Measurements from ENCODE around the gene PPP1R13B.
"Not testable (repeated sequence)": the region's sequence is repeated elsewhere in the genome, so short reads cannot be mapped to it uniquely, and the experiment has no call there.

The PPP1R13B gene

GRCh38 chr14:103858063-103858781 lies 10.8 kb upstream of the PPP1R13B start:
- DNase-seq, result no peak

DNA sequence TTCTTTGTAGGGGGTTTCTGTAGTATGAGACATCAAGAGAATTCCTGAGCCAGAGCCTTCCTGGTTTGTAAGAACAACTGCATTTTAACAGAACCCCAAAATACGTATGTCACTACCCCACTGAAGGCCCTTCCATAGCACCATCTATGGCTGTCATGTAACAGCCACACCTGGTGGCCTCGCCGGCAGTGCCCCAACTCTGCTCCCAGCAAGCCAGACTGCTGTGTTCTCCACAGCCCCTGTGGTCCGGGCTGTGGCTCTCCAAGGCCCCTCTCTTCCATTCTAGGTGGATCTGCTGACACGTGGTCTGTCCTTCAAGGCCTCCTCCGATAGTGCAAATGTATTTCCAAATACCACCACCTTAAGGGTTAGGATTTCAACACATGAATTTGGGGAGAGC lies 9.9 kb upstream of the PPP1R13B start:
- no peak for DNase-seq

- no peak for DNase-seq
Observed at GRCh38 chr14:103856607-103857006, 9.2 kb upstream of the PPP1R13B start.

- no peak for DNase-seq
Observed at GRCh38 chr14:103856105-103856504, 8.7 kb upstream of the PPP1R13B start.

GRCh38 chr14:103855734-103856095 lies 8.3 kb upstream of the PPP1R13B start:
- DNase-seq, result no peak

GRCh38 chr14:103854822-103855733 lies 7.7 kb upstream of the PPP1R13B start:
- DNase-seq, result peak; percentile 75

- DNase-seq, result no peak
Observed at GRCh38 chr14:103854017-103854808, 6.8 kb upstream of the PPP1R13B start.

- DNase-seq, result no peak
Observed at GRCh38 chr14:103849151-103849886, 1.9 kb upstream of the PPP1R13B start.

DNA sequence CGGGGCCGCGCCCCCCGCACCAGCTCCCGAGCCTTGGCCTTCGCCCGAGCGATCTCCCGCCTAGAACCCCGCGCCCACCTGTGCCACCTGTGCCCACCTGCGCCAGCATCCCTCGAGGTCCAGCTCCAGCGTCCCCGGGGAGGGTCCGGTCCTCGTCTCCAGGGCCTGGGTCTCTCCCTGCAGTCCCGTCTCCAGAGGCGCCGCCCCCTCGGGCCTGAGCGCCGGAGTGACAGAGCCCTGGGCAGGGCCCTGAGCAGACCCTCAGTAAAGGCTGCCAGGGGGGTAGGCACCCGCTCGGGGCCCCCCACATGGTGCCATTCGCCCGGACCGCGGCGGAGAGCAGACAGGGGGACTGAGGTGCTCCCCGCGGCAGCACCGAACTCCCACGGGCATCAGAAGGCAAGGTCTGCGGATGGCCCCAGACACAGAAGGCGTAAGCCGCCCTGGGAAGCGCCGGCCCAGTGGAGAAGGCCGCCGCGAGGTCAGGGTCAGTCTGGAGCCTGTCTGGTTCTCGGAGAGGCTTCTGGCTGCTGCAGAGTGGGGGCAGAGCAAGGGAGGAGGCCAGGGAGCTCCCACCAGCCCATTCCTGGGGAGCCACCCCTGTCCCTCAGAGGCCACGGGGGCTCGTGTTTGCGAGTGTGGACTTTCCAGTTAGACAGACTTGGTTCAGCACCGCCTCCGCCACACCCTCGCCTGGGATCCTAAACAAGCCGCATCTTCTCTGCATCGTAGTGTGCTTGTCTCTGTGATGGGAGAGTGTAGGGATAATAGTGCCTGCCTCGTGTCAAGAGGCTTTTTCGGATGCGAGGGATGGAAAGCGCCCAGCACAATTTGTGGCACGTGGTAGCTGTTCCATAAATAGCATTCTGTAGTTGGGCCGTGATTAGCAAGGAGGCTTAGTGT lies 1.1 kb upstream of the PPP1R13B start:
- DNase-seq, result no peak

DNA sequence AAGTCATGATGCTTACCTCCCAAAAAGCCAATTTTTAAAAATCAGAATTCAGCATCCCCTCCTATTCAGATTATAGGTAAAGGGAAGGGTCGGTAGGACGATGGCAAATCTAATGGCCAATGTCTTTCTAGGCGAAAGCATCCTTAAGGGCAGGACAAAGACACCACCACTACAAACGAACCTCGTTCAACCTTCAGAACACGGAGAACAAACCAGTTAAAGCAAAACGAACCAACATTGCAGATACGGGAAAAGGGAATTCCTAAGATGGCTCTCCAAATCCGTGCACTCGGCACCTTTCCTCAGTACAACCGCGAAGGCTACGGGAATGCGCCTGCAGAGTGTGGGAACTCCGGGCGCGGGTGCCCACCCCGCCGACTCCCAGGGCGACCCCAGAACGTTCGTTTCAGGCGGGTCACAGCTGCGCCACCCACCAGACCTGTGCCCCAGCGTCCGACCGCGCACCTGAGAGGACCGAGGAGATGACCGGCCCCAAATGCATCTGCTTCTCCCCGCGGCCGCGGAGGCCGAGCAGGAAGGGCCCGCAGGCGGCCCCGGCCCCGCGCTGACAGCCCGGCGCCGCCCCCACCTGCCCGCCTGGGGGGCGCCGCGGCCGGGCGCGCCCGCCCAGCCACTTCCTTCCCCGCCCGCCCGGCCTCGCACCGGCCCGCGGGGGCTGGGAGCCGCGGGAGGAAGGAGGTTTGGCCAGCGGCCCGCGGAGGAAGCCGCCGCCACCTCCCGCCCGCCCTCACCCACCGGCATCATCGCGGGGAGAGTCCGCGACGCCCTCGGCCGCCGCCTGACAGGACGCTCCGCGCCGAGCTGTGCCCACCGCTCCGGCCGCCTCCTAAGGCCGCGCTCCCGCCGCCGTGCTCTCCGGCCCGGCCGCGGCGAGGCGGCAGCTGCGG lies 578 bp downstream of the PPP1R13B start:
- peak; percentile 52 for DNase-seq

DNA sequence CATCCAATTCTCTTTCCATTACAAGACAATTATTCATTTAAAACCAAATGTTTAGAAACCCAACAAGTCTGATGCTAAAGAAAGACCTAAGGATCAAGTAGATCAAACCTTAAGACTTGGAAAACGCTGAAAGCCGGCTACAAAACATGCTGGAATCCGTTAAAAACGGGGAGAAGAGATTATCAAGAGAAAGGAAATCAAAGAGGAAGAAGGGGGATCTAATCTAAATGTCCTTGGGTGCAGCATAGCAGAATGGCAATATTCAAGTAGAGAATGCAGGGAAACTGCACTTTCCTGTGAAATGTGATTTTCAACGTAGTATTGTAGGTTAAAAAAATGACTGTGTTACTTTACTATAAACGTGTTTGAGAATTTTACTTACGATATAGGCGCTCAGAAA lies 1.3 kb downstream of the PPP1R13B start:
- DNase-seq, result no peak

DNA sequence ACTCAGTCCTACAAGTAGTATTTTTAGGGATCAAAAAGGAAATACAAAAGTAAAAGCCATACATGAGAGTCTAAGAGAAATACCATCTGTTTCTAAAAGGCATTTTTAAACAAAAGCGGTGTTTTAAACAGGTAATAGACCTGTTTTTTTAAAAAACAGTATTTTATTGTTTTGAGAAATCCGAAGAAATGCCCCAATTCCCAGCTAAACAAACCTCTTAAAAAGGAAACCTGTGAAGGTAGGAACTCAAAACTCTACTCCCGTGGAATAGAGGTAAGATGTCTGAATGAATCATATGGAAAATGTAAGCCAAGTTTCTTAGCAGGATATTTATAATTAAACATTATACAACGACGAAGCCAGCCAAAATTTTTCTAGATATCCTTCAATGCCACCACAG lies 2.0 kb downstream of the PPP1R13B start:
- no peak for DNase-seq

- DNase-seq, result not testable (repeated sequence)
Observed at GRCh38 chr14:103841265-103841664, 6.1 kb downstream of the PPP1R13B start.

DNA sequence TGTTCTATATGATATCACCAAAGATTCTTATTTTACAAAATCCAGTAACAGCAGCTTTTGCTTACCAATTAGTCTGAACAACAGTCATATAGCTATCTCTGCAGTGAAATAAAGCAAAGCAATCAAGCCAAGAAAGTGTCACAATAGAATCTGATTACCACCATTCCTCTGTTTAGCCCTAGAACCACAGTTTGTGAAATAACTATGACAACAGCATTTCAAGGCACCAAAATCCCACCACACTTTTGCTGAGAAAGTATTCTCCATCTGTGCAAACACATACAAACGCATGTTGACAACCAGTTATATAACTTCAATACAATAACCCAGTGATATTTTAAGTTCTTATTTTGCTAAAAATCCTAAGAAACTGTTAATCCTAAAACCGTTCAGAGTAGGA lies 7.4 kb downstream of the PPP1R13B start:
- no peak for DNase-seq

DNA sequence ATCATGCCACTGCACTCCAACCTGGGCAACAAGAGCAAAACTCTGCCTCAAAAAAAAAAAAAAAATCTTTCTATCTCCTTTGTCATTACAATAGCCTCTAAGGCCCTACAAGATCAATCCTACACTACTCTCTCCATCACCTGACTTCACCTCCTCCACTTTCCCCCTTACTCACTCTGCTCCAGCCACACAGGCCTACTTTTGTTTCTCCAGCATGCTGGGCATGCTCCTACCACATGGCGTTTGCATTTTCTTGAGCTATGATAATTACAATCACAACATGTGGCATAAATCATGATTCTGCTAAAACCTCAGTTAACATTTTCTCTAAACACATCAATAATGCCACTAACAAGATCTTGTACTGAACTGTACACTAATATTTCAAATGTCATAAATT lies 7.8 kb downstream of the PPP1R13B start:
- DNase-seq, result no peak

- no peak for DNase-seq
Observed at GRCh38 chr14:103838117-103838516, 9.3 kb downstream of the PPP1R13B start.

DNA sequence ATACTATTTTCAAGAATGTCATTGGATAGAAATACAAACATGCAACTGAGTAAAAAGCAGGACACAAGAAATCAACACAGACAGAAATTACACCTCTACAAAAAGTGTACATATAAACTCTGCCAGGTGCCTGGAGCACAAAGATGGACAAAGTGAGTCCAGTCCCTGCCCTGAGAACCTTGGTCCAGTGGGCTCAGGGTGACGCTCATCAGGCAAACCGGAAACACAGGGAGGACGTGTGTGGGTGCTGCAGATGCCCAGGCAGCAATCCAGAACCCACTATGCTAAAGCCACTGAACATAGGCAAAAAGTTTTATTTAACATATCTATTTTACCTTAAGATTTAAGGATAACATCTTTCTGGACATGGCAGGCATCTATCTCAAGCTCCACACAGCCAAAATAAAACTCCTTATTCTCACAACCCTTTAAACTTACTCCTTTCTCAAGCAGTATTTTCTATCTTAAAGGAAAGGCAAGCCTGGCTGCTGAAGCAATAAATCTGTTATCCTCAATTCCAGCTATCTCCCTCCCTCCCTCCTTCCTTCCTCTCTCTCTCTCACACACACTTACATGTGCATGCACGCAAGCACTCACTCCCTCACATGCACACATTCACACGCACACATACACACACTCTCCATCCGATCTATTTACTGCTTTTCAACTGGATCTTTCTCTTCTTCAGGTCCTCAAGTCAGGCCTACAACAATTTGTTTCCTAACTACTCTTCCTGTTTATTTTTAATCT lies 10.2 kb downstream of the PPP1R13B start:
- no peak for DNase-seq

GRCh38 chr14:103834956-103835355 lies 12.4 kb downstream of the PPP1R13B start:
- DNase-seq, result no peak

DNA sequence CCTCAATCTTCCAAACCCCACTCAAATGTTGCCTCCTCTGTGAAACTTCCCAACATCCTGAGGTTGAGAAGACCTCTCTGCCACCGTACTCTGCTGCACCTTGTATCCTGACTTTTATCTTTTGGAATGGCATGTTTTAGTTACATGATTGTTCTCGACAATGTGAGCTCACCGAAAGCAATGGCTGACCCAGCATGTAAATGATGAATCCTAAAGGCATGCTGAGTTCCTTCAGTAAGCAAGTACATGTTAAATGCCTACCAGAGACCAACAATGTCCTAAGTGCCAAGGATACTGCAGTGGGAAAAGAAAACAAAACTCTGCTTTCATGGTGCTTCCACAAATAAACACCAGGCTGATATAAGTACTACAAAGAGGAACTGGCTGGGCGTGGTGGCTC lies 13.7 kb downstream of the PPP1R13B start:
- DNase-seq, result no peak

- no peak for DNase-seq
Observed at GRCh38 chr14:103832046-103832445, 15.3 kb downstream of the PPP1R13B start.
